Liver (tissue), 9 donors: ENCODE measurements around the gene PRMT7. TPM values are rescaled to one million over a fixed set of nuclear protein-coding genes. Genes with fewer than 3 reads are reported as not detected.

Experiments used
- DNase-seq: peaks from one replicate; pipeline ENCODE4 v3.0.0-alpha.2; 2017; ENCODE audit warnings: low spot score
- H3K27ac ChIP-seq, 2 donors: one replicate each; pipeline ENCODE4 v1.7.0; 2013; ENCODE audit warnings: inconsistent platforms in 2 of 2, low read length in 2 of 2, control low read depth in 1 of 2, low read depth in 1 of 2, mild to moderate bottlenecking in 1 of 2
- H3K27me3 ChIP-seq, 4 donors: one replicate each; pipeline versions ENCODE4 v1.6.1 to v1.7.0; 2013; ENCODE audit warnings: low read length in 3 of 4, inconsistent platforms in 1 of 4, mild to moderate bottlenecking in 1 of 4, moderate library complexity in 1 of 4; ENCODE audit not compliant: control insufficient read depth in 4 of 4, insufficient read depth in 4 of 4
- H3K36me3 ChIP-seq, 4 donors: one replicate each; pipeline versions ENCODE4 v1.6.1 to v1.7.0; 2013; ENCODE audit warnings: low read length in 3 of 4, mild to moderate bottlenecking in 3 of 4, low read depth in 1 of 4, moderate library complexity in 1 of 4; ENCODE audit not compliant: control insufficient read depth in 4 of 4, insufficient read depth in 3 of 4
- H3K4me1 ChIP-seq, 4 donors: one replicate each; pipeline versions ENCODE4 v1.6.1 to v1.7.0; 2013; ENCODE audit warnings: low read length in 3 of 4, mild to moderate bottlenecking in 3 of 4, moderate library complexity in 1 of 4; ENCODE audit not compliant: control insufficient read depth in 4 of 4, insufficient read depth in 4 of 4
- H3K4me3 ChIP-seq, 3 donors: one replicate each; pipeline versions ENCODE4 v1.6.1 to v1.7.0; 2013; ENCODE audit warnings: low read length in 3 of 3, control low read depth in 1 of 3, low read depth in 1 of 3, mild to moderate bottlenecking in 1 of 3
- H3K9ac ChIP-seq, 2 donors: one replicate each; pipeline ENCODE4 v1.7.0; 2013; ENCODE audit warnings: low read length in 2 of 2, mild to moderate bottlenecking in 2 of 2, moderate library complexity in 2 of 2, control low read depth in 1 of 2, low read depth in 1 of 2
- H3K9me3 ChIP-seq, 4 donors: one replicate each; pipeline versions ENCODE4 v1.6.1 to v1.7.0; 2013; ENCODE audit warnings: low read length in 3 of 4; ENCODE audit not compliant: control insufficient read depth in 4 of 4
- ATF3 ChIP-seq: IDR thresholded peaks from 2 replicates; pipeline ENCODE4 v1.6.1; 2016; ENCODE audit warnings: antibody characterized with exemption
- CTCF ChIP-seq: fragments of 150-350 bp; IDR thresholded peaks from 2 replicates; pipeline ENCODE4 v1.5.1; 2017; ENCODE audit warnings: improper control_type of control experiment, low read depth, low read length; ENCODE audit not compliant: missing input control
- EGR1 ChIP-seq, 2 donors: IDR thresholded peaks; 2 replicates each; pipeline ENCODE4 v1.6.1; 2016 to 2018; ENCODE audit warnings: antibody characterized with exemption in 2 of 2, low read depth in 2 of 2
- FOXA1 ChIP-seq: IDR thresholded peaks from 2 replicates; pipeline ENCODE4 v1.6.1; 2016; ENCODE audit warnings: antibody characterized with exemption
- FOXA2 ChIP-seq: IDR thresholded peaks from 2 replicates; pipeline ENCODE4 v1.6.1; 2016; ENCODE audit warnings: antibody characterized with exemption
- GABPA ChIP-seq, 2 donors: IDR thresholded peaks in 1 of 2; conservative IDR thresholded peaks in 1 of 2; 2 replicates each; pipeline ENCODE4 v1.6.1; 2016; ENCODE audit warnings: antibody characterized with exemption in 2 of 2, mild to moderate bottlenecking in 1 of 2, moderate library complexity in 1 of 2
- HNF4A ChIP-seq, 2 donors: conservative IDR thresholded peaks; 2 replicates each; pipeline ENCODE4 v1.6.1; 2016; ENCODE audit warnings: antibody characterized with exemption in 2 of 2, mild to moderate bottlenecking in 2 of 2
- HNF4G ChIP-seq: IDR thresholded peaks from 2 replicates; pipeline ENCODE4 v1.6.1; 2016; ENCODE audit warnings: antibody characterized with exemption
- JUND ChIP-seq, 2 donors: IDR thresholded peaks; 2 replicates each; pipeline ENCODE4 v1.6.1; 2016; ENCODE audit warnings: antibody characterized with exemption in 2 of 2
- MAX ChIP-seq: IDR thresholded peaks from 2 replicates; pipeline ENCODE4 v1.6.1; 2016; ENCODE audit warnings: antibody characterized with exemption
- NR2F2 ChIP-seq: IDR thresholded peaks from 2 replicates; pipeline ENCODE4 v1.6.1; 2016; ENCODE audit warnings: antibody characterized with exemption
- RAD21 ChIP-seq, 2 donors: IDR thresholded peaks; 2 replicates each; pipeline ENCODE4 v1.6.1; 2016; ENCODE audit warnings: antibody characterized with exemption in 2 of 2, mild to moderate bottlenecking in 2 of 2
- REST ChIP-seq: IDR thresholded peaks from 2 replicates; pipeline ENCODE4 v1.6.1; 2016; ENCODE audit warnings: antibody characterized with exemption, mild to moderate bottlenecking
- RXRA ChIP-seq, 2 donors: IDR thresholded peaks; 2 replicates each; pipeline ENCODE4 v1.6.1; 2017 to 2018; ENCODE audit warnings: antibody characterized with exemption in 2 of 2, mild to moderate bottlenecking in 1 of 2
- SP1 ChIP-seq: IDR thresholded peaks from 2 replicates; pipeline ENCODE4 v1.6.1; 2018; ENCODE audit warnings: antibody characterized with exemption, mild to moderate bottlenecking
- TAF1 ChIP-seq: conservative IDR thresholded peaks from 2 replicates; pipeline ENCODE4 v1.6.1; 2016; ENCODE audit warnings: antibody characterized with exemption, mild to moderate bottlenecking
- YY1 ChIP-seq: IDR thresholded peaks from 2 replicates; pipeline ENCODE4 v1.6.1; 2016; ENCODE audit warnings: antibody characterized with exemption, mild to moderate bottlenecking
- ZBTB33 ChIP-seq: IDR thresholded peaks from 2 replicates; pipeline ENCODE4 v1.6.1; 2016; ENCODE audit warnings: antibody characterized with exemption
- WGBS: extraction: QIAGEN DNeasy Blood & Tissue Kit; methylation state at CpG from one replicate; pipeline ENCODE4 v1.1.7; 2013; 5-methylcytosine and 5-hydroxymethylcytosine counted together
- polyA plus RNA-seq, 2 donors: library from polyadenylated mRNA; stranded (reverse) in 1 of 2; unstranded in 1 of 2; fragments of 200-250 nt in 1 of 2; fragments of >200 nt in 1 of 2; fragmentation: Nextera tagmentation in 1 of 2; extraction: Ambion mirVana in 1 of 2; gene quantifications; one replicate each; pipeline versions ENCODE4 v1.2.1 to v1.2.3, GENCODE V29; 2013 to 2015
- total RNA-seq, 2 donors: library from RNA; depleted of rRNA; stranded (reverse); fragments of >200 nt; gene quantifications; one replicate each; pipeline ENCODE4 v1.2.3, GENCODE V29; 2014
- donor health status: healthy.
- donor health status: healthy.
- donor health status: healthy.
- donor health status: healthy.
- donor health status: healthy.

PRMT7 gene
- total and polyA plus RNA-seq, 4 donors: 10.7 to 31.5 (median 17.5) TPM

- Histone ChIP-seq H3K4me3 (no peak overlapping the region), H3K36me3 (no peaks in the 10 kb centered on the region), H3K27me3 (no peaks in the 10 kb centered on the region), H3K9me3 (no peaks in the 10 kb centered on the region), H3K27ac (no peak overlapping the region), H3K9ac (no peak overlapping the region), H3K4me1 (peaks cover 0 to 6% (median 4%) of the 10 kb centered on the region in 4 donors)
- TF ChIP-seq HNF4G (no peak), ZBTB33 (no peak), JUND (IDR thresholded peaks at IDR 0.05) (no peak), TAF1 (no peak), YY1 (no peak), MAX (no peak)
- WGBS: 70% methylated on average over 14 of the region's 14 CpGs
- no peak for DNase-seq
Observed at GRCh38 chr16:68364561-68364998, 53.8 kb downstream of the PRMT7 start.

- no peak for TF ChIP-seq HNF4G
- TF ChIP-seq MAX: no peak
- no peak for TF ChIP-seq CTCF
- no peak for TF ChIP-seq GABPA (IDR thresholded peaks at IDR 0.05 in 1 of 2, conservative IDR thresholded peaks at IDR 0.05 in 1 of 2)
- no peak for TF ChIP-seq HNF4A (conservative IDR thresholded peaks at IDR 0.05)
- no peak for TF ChIP-seq EGR1 (IDR thresholded peaks at IDR 0.05; ENCODE audit: low read depth in 2 of 2)
- TF ChIP-seq REST: no peak
- no peak for TF ChIP-seq SP1
- no peak for TF ChIP-seq ZBTB33
- TF ChIP-seq FOXA2: no peak
- TF ChIP-seq YY1: no peak
- no peak for TF ChIP-seq RXRA (IDR thresholded peaks at IDR 0.05)
- TF ChIP-seq ATF3: no peak
- TF ChIP-seq TAF1: no peak
- no peak for TF ChIP-seq JUND (IDR thresholded peaks at IDR 0.05)
- TF ChIP-seq FOXA1: no peak
- TF ChIP-seq RAD21 (IDR thresholded peaks at IDR 0.05): no peak
- TF ChIP-seq NR2F2: no peak
- Histone ChIP-seq H3K27me3 (no peaks in the 10 kb centered on the region), H3K9me3 (no peaks in the 10 kb centered on the region), H3K36me3 (no peaks in the 10 kb centered on the region), H3K27ac (no peak overlapping the region), H3K4me1 (peaks cover 0 to 6% (median 4%) of the 10 kb centered on the region in 4 donors), H3K9ac (no peak overlapping the region), H3K4me3 (no peak overlapping the region)
- DNase-seq: no peak
- 81% methylated on average over 18 of the region's 18 CpGs for WGBS
Observed at GRCh38 chr16:68365167-68365817, 54.5 kb downstream of the PRMT7 start.
